HG03064 (cell line): Measurements from ENCODE around the gene LMNA.
"Not testable (repeated sequence)": the region's sequence is repeated elsewhere in the genome, so short reads cannot be mapped to it uniquely, and the experiment has no call there.

Experiments used
- ATAC-seq: cut with Tn5 transposase; IDR thresholded peaks from one replicate; pipeline ENCODE4 v1.9.1; 2021; ENCODE audit warnings: low read depth; ENCODE audit not compliant: unreplicated experiment

LMNA gene

DNA sequence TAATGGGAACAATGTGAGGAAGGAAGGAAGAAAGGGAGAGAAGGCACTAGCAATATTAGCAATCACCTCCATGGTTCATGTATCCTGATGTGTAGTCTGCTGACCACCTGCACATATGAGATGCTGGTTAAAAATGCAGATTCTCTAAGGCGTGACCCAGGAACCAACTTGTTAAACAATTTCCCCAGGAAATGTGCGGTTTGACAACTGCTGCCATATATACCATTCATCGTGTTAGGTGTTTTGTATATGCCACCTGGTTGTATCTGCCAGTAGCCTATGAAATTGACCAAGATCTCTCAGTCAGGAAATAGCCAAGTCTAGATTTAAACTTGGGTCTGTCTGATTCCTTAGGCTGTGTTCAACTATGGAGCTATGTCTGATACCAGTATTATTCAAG, 43.0 kb downstream of the LMNA start:
- ATAC-seq: no peak

DNA sequence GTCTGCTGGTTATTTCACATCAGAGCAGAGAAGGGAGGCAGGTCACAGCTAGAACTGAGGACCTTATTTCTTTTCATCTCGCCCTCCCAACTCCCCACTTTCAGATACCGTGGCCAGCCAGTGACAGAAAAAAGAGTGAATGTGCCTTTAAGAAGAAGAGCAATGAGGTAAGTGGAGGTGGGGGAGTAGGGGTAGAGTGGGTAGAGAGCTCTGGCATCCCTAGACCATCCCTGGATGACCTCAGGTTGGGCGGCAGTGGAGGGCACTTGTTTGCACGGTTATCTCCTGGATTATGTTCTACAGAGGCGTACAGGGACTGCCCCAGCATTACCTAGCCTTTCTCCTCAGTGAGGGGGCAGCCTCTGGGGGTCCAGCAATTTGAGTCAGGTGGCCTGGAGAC, 43.5 kb downstream of the LMNA start:
- ATAC-seq: no peak

GRCh38 chr1:156160000-156160742, 45.7 kb downstream of the LMNA start:
- ATAC-seq: no peak

DNA sequence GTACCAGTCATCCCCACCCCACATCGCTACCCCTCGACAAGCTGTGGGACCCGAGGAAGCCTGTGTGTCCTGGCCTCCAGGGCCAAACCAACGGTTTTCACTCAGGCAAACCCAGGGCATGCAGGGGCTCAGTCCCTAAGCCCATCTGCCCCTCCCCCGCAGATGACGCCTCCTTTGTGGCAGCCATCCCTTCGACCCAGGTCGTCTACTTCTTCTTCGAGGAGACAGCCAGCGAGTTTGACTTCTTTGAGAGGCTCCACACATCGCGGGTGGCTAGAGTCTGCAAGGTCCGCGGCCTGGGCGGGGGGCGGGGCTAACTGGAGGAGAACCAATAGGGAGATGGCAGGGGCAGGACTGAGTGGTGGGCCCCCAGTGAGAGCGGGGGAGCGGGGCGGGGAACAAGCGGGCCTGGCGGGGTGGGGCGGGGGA, 46.2 kb downstream of the LMNA start:
- ATAC-seq: no peak

DNA sequence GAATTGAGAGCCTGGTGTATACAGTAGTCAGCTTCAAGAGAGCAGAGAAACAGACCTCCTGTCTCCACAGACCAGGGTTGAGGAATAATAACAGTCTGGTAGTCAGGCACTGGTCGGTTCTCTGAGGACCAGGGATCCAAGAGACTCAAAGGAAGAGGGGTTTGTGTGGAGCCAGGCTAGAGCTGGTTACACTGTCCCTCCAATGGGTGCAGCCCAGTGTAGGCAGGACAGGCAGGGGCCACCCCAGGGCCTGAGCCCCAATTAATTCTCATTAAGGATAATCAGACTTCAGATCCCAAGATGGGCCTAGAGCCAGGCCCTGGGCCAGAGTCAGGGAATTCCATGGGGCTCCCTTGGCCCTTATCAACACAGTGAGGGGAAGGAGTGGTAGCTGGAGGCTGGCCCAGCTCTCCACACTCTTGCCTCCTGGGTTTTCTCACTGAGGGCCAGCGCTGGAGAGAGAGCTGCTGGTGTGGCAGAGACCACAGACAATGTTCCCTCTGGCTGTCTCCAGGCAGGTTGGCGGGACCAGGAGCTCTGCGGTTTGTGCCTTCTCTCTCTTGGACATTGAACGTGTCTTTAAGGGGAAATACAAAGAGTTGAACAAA, 48.0 kb downstream of the LMNA start:
- no peak for ATAC-seq

- no peak for ATAC-seq
Measured at GRCh38 chr1:156163712-156164111, 49.2 kb downstream of the LMNA start.

DNA sequence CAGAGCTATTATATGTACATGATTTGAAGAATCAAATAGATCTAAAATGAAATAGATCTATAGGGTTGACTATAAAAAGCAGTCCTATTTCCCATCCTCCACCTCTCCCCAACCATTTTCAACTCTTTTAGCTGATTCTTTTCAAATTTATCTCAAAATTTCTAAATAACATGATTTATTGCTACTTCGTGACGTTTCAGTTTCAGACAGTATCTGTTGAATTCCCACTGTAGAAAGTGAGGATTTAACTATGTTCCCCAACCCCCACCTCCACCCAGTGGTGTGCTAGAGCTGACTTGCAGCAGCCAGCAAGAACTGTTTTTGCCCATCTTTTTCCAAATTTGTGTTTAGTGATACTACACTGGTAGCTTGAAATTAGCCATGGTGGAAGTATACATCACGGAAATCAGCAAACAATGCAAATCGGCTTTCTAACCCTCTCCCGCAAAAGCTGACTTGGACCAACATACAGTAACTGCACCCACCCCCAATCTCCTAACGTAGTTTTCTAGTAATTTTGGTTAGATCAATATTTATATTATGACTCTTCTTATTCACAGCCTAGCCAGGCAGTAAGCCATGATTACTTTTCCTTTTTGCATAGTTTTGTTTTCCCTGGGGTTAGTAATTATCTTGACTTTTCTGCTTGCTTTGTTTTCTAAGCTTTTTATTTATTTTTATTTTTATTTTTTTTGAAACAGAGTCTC, 49.8 kb downstream of the LMNA start:
- no peak for ATAC-seq

GRCh38 chr1:156165083-156165482, 50.6 kb downstream of the LMNA start:
- ATAC-seq: no peak

DNA sequence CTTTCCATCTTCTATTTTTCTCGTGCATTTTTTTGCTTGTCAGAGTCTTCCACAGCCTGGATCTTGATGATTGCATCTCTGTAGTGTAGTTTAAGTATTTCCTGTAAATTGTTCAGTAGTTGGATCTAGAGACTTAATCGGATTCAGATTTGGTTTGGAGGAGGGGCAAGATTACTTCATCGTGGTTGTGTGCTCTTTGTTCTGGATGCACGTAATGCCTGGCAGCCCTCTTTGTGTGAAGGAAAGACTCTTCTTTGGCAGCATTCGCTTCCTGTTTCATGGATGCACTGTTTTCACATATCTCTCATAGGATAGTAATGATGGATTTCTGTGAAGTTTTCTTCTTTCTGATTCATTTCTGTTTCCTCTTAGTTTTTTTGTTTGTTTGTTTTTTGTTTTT, 53.0 kb downstream of the LMNA start:
- ATAC-seq: no peak

DNA sequence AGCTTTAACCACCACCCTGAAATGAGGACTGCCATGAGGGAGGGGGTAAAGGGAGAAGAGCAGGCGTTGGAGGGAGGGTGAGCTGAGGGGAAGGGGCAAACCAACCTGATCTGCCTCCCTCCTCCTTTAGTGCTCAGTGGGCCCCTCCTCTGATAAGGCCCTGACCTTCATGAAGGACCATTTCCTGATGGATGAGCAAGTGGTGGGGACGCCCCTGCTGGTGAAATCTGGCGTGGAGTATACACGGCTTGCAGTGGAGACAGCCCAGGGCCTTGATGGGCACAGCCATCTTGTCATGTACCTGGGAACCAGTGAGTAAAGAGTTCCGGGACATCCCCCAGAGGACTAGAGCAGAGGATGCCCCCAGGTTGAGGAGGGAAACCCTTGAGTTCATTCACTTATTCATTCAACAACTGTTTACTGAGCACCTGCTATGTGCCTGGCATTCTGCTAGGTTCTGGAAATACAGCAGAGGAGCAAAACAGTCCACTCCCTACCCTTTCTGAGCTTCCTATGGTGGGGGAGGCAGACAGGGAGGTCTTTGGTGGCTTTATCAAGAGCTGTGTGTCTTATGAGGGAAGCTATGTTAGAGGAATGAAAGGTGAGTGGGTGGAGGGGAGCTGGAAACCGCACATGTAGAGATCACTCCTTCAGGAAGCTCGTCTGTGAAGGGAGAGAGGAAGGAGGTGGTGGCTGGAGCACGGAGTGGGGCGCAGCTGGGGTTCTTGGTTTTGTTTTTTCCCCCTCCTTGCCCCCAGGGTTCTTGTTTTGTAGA, 58.4 kb downstream of the LMNA start:
- no peak for ATAC-seq

DNA sequence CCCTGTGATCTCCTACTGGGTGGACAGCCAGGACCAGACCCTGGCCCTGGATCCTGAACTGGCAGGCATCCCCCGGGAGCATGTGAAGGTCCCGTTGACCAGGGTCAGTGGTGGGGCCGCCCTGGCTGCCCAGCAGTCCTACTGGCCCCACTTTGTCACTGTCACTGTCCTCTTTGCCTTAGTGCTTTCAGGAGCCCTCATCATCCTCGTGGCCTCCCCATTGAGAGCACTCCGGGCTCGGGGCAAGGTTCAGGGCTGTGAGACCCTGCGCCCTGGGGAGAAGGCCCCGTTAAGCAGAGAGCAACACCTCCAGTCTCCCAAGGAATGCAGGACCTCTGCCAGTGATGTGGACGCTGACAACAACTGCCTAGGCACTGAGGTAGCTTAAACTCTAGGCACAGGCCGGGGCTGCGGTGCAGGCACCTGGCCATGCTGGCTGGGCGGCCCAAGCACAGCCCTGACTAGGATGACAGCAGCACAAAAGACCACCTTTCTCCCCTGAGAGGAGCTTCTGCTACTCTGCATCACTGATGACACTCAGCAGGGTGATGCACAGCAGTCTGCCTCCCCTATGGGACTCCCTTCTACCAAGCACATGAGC, 62.2 kb downstream of the LMNA start:
- no peak for ATAC-seq

GRCh38 chr1:156177919-156178654, 63.6 kb downstream of the LMNA start:
- ATAC-seq: no peak

DNA sequence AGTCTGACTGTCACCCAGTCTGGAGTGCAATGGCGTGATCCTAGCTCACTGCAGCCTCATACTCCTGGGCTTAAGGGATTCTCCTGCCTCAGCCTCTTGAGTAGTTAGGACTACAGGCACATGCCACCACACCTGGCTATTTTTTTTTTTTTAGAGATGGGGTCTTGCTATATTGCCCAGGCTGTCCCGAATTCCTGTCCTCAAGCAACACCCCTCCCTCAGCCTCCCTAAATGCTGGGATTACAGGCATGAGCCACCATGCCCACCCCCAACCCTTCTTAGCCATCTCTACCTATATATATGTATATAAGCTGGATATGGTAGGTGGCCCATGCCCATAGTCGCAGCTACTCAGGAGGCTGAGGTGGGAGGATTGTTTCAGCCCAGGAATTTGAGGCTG, 66.0 kb downstream of the LMNA start:
- no peak for ATAC-seq

- not testable (repeated sequence) for ATAC-seq
Measured at GRCh38 chr1:156181391-156181924, 66.9 kb downstream of the LMNA start.

- not testable (repeated sequence) for ATAC-seq
Measured at GRCh38 chr1:156182010-156182779, 67.7 kb downstream of the LMNA start.

DNA sequence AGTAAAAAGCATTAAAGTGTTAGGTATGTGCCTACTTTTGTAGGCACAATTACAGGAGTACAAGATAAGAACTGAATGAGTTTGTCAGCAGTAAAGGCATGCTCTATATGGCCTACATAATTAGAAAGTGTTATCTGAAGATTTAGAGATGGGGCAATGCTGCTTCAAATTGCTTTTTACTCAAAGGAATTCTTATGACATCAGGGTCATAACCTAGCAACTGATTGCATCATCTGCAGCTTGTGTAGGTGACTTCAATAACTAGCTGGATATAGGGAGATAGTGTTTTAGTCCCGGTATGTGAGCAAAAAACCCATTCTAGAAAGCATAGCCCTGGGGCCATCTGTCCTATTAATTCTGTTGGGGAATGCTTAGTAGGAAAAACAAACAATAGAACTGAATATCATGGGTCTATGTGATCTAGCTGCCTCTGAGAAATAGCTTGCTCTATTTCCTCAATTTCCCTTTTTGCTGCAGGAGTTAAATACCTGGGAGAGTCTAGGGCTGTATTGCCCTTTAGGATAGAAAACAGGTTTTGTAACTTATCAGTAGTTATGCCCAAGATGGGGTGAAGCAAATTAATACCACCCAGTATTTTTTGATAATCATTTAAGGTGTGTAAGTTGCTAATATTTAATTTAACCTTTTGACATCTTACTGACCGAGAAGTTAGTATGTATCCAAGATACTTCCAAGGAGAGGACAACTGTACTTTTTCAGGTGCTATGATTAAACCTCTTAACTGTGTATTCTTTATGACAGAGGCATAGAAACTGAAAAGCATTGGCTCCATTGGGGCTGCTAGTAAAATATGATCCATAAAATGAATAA, 72.1 kb downstream of the LMNA start:
- not testable (repeated sequence) for ATAC-seq
